Natural killer cell treated with Interleukin-12 subunit alpha and Interleukin-12 subunit beta and Interleukin-15 and Interleukin-18, amount 100 ng/mL, for 72 hours (primary cell): ENCODE results near the gene RASGRF2. TPM values are rescaled to one million over a fixed set of nuclear protein-coding genes. Genes with fewer than 3 reads are reported as not detected.

Source experiments
- ATAC-seq, 2 donors: fragments of 150-1000 bp; cut with Tn5 transposase in 1 of 2; sonication (Bioruptor Pico), chemical (Tn5 transposase) in 1 of 2; 2 replicates each; pipeline ENCODE4 v1.10.0; 2021
- DNase-seq: peaks from one replicate; pipeline ENCODE4 v3.0.0; 2022; ENCODE audit warnings: low spot score
- H3K27ac Mint-ChIP-seq, 2 donors: 1 replicate in 1 of 2; 2 replicates in 1 of 2; pipeline ENCODE4 v1.8.0; 2022; ENCODE audit warnings: mixed read lengths in 2 of 2, mild to moderate bottlenecking in 1 of 2, moderate library complexity in 1 of 2
- H3K27me3 Mint-ChIP-seq, 2 donors: 1 replicate in 1 of 2; 2 replicates in 1 of 2; pipeline ENCODE4 v1.8.0; 2022; ENCODE audit warnings: mixed read lengths in 2 of 2
- H3K36me3 Mint-ChIP-seq: one replicate; pipeline ENCODE4 v1.8.0; 2022; ENCODE audit warnings: mixed read lengths
- H3K4me1 Mint-ChIP-seq, 2 donors: 1 replicate in 1 of 2; 2 replicates in 1 of 2; pipeline ENCODE4 v1.8.0; 2022; ENCODE audit warnings: low read depth in 2 of 2, mixed read lengths in 2 of 2, mild to moderate bottlenecking in 1 of 2
- H3K4me3 Mint-ChIP-seq: one replicate; pipeline ENCODE4 v1.8.0; 2022; ENCODE audit warnings: mixed read lengths
- H3K9me3 Mint-ChIP-seq: 2 replicates; pipeline ENCODE4 v1.8.0; 2022; ENCODE audit warnings: mixed read lengths
- total RNA-seq, 2 donors: library from RNA; stranded (reverse); gene quantifications; one replicate each; pipeline ENCODE4 v1.2.3, GENCODE V29; 2022

RASGRF2 gene
- total RNA-seq, 2 donors from 2014 or later, result 2.3 to 6.7 TPM

DNA sequence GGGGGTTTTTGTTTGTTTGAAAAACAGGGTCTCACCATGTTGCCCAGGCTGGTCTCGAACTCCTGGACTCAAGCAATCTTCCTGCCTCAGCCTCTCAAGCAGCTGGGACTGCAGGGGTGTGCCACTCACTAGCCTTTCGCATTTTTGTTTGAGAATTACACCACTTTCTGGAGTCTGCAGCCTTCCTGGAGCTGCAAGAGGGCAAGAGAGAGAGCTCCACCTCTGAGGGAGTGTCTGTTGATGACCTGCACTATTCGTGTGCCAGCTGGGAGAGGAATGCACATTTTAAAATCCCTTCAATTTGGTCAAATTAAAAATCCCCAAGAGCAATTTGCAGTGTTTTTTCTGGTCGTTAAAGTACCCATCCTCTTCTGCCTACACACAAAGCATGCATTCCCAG is 267.9 kb downstream of the RASGRF2 start:
- no peak overlapping the region for H3K27ac Mint-ChIP-seq

DNA sequence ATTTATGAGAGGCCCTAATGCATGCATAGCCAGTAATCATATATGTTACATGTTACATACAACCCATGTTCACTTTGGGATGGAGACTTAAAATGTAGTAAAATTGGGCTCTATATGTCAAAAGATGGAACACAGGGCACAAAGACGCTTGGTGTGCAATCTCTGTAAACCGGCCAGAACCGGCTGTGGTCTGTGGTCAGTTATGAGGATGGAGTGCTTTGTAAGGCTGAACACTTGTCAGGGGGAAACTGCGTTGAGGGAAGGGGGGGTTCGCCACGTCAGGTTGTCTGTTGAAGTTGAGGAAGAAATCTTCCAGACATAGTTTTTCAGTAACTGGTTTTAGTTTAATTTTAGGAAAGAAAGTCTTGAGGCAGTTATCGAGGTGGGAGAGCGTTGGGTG is 270.3 kb downstream of the RASGRF2 start:
- Mint-ChIP-seq H3K27ac (no peak overlapping the region), H3K36me3 (no peaks in the 10 kb centered on the region), H3K4me1 (peaks cover 4 to 7% of the 10 kb centered on the region in 2 donors), H3K9me3 (no peaks in the 10 kb centered on the region), H3K4me3 (no peak overlapping the region), H3K27me3 (peaks cover 0 to 2% of the 10 kb centered on the region in 2 donors)
- DNase-seq (no peak), ATAC-seq (no peak)

More for the DNA sequence above, 267.9 kb downstream of the RASGRF2 start:
- Mint-ChIP-seq H3K27me3 (peaks cover 0 to 2% of the 10 kb centered on the region in 2 donors), H3K36me3 (no peaks in the 10 kb centered on the region), H3K4me1 (peaks cover 4% of the 10 kb centered on the region in 2 donors), H3K9me3 (no peaks in the 10 kb centered on the region), H3K4me3 (no peak overlapping the region)
- ATAC-seq (no peak), DNase-seq (no peak)

GRCh38 chr5:81232464-81233079 is 272.4 kb downstream of the RASGRF2 start:
- H3K27ac Mint-ChIP-seq, result no peak overlapping the region
- no peak overlapping the region for H3K4me3 Mint-ChIP-seq
- peak in 1 of 2 donors; percentile 28 for ATAC-seq
- H3K9me3 Mint-ChIP-seq, result no peaks in the 10 kb centered on the region
- peaks cover 0 to 2% of the 10 kb centered on the region in 2 donors for H3K27me3 Mint-ChIP-seq
- DNase-seq, result no peak
- H3K4me1 Mint-ChIP-seq, result peaks cover 4 to 7% of the 10 kb centered on the region in 2 donors
- no peaks in the 10 kb centered on the region for H3K36me3 Mint-ChIP-seq

DNA sequence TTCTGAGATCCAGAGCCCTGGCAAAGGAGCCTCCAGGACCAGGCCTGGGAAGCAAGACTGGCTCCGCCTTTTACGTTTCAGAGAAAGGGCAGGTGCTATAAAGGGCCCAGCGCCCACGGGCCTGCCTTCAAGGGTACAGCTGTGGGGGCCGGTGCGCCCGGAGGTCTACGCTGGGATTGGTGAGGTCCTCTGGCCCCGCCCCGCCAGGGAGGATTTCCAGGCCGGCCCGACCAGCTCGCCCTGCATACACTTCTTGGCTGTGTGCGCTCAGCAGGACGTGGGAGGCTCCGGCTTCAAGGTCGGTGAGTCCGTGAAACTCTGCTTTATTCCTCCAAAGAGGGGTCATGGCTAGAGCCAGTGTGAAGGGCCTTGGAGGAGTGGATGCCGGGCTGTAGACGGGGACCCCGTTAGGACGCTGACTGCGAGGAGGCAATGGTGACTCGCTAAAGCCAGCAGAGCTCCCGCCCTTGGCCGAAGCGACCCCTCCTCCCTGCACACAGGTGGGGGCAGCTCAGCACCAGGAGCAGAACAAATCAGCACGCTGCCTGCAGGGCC is 273.0 kb downstream of the RASGRF2 start, which contains the start of gene CKMT2:
Gene CKMT2 (plus strand): TSS at position 243 of the 555 bp plus-strand sequence. CDS start 17,811 bp downstream, outside the sequence.
- ATAC-seq (peak in 1 of 2 donors; percentile 51), DNase-seq (no peak)
- H3K27me3 Mint-ChIP-seq, result peaks cover 0 to 2% of the 10 kb centered on the region in 2 donors
- H3K4me3 Mint-ChIP-seq, result no peak within 1 kb of the TSS
- H3K27ac Mint-ChIP-seq, result no peak within 1 kb of the TSS
- peaks cover 4 to 7% of the 10 kb centered on the region in 2 donors for H3K4me1 Mint-ChIP-seq
- no peaks in the 10 kb centered on the region for H3K36me3 Mint-ChIP-seq
- no peaks in the 10 kb centered on the region for H3K9me3 Mint-ChIP-seq

GRCh38 chr5:81234299-81234698 is 274.1 kb downstream of the RASGRF2 start:
- ATAC-seq (no peak), DNase-seq (no peak)
- no peak overlapping the region for H3K27ac Mint-ChIP-seq
- H3K4me3 Mint-ChIP-seq, result no peak overlapping the region
- H3K9me3 Mint-ChIP-seq, result no peaks in the 10 kb centered on the region
- H3K27me3 Mint-ChIP-seq, result peaks cover 0 to 2% of the 10 kb centered on the region in 2 donors
- H3K36me3 Mint-ChIP-seq, result no peaks in the 10 kb centered on the region
- peaks cover 4 to 7% of the 10 kb centered on the region in 2 donors for H3K4me1 Mint-ChIP-seq

DNA sequence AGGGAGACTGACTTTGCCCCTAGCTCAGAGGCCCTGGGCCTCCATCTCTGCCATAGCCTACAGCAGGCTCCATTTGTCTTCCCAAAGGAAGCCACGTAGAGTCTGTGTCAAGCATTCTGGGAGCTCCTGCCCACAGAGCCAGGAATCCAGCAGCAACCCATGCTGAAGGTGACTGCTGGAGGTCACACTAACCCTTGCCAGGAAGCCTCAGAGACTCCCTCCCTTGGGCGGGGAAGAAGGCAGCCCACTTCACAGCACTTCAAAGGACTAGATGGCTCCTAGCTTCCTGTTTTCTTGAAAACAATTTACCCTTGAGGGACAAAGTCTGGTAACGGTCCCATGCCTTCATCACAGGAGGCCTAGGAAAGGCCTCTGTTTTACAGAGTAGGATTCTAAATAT is 274.6 kb downstream of the RASGRF2 start:
- Mint-ChIP-seq H3K4me3 (no peak overlapping the region), H3K27ac (no peak overlapping the region), H3K9me3 (no peaks in the 10 kb centered on the region), H3K36me3 (no peaks in the 10 kb centered on the region), H3K27me3 (peaks cover 0 to 2% of the 10 kb centered on the region in 2 donors), H3K4me1 (peaks cover 4 to 7% of the 10 kb centered on the region in 2 donors)
- ATAC-seq (no peak), DNase-seq (no peak)

GRCh38 chr5:81235287-81236072 is 275.3 kb downstream of the RASGRF2 start:
- H3K4me1 Mint-ChIP-seq, result peaks cover under 1 to 4% of the 10 kb centered on the region in 2 donors
- ATAC-seq, result no peak
- no peaks in the 10 kb centered on the region for H3K27me3 Mint-ChIP-seq
- H3K4me3 Mint-ChIP-seq, result no peak overlapping the region
- DNase-seq, result no peak
- no peaks in the 10 kb centered on the region for H3K36me3 Mint-ChIP-seq
- no peaks in the 10 kb centered on the region for H3K9me3 Mint-ChIP-seq
- no peak overlapping the region for H3K27ac Mint-ChIP-seq

GRCh38 chr5:81238460-81238859 is 278.3 kb downstream of the RASGRF2 start:
- DNase-seq (no peak), ATAC-seq (no peak)
- Mint-ChIP-seq H3K9me3 (no peaks in the 10 kb centered on the region), H3K4me1 (no peaks in the 10 kb centered on the region), H3K27ac (no peak overlapping the region), H3K27me3 (no peaks in the 10 kb centered on the region), H3K36me3 (no peaks in the 10 kb centered on the region), H3K4me3 (no peak overlapping the region)

DNA sequence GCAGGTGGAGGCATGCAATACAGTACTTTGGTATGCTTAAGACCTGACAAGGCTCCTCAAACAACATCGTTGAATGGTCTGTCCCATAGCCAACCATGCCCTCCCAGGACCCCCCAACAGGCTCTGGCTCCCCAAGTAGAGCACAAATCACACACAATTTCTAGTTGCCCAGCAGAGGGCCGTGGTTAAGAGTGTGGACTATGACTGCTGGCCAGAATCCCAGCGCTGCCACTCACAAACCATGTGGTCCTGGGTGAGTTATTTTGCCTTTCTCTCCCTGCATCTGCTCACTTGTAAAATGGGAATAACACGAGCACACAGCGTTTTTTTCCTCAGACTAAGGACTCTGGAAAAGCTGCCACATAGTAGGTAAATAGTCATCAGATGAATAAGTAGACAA is 279.4 kb downstream of the RASGRF2 start:
- Mint-ChIP-seq H3K9me3 (no peaks in the 10 kb centered on the region), H3K27ac (no peak overlapping the region)
- ATAC-seq, result no peak

GRCh38 chr5:81241001-81241400 is 280.8 kb downstream of the RASGRF2 start:
- Mint-ChIP-seq H3K4me3 (no peak overlapping the region), H3K27me3 (no peaks in the 10 kb centered on the region), H3K27ac (no peak overlapping the region), H3K4me1 (no peaks in the 10 kb centered on the region), H3K36me3 (no peaks in the 10 kb centered on the region), H3K9me3 (no peaks in the 10 kb centered on the region)
- ATAC-seq (no peak), DNase-seq (no peak)

More for the DNA sequence above, 279.4 kb downstream of the RASGRF2 start:
- H3K36me3 Mint-ChIP-seq, result no peaks in the 10 kb centered on the region
- H3K27me3 Mint-ChIP-seq, result no peaks in the 10 kb centered on the region
- DNase-seq, result no peak
- no peak overlapping the region for H3K4me3 Mint-ChIP-seq
- H3K4me1 Mint-ChIP-seq, result no peaks in the 10 kb centered on the region

DNA sequence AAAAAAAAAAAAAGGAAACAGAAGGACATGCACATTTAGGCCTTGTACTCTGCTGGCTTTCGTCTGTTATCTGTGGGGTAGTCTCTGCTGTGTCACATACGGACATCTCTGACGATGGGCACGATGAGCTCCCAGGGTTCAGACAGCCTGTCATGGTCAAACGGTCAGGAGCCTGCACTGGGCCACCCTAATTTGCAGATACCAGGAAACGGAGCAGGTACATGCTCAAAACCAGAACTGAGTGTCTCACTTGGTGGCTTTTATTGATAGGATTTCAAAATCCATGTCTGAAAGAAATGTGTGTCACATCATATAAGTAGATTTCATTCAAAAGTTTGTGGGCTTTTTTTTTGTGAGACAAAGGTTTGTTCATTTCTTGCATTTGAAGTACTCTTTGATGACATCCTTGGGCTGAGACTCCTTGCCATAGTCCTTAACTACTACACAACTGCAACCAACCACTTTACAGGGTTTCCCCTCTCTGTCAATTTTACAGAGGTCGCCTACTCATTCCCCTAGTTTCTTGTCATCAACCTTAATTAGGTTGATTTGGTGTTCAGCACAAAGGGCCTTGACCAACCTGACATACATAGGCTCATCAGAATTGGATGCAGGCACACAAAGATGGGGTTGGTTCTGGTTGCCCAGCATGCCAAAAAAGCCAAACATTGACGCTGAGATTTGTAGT is 281.9 kb downstream of the RASGRF2 start:
- no peak for DNase-seq
- ATAC-seq, result no peak
- Mint-ChIP-seq H3K4me3 (no peak overlapping the region), H3K36me3 (no peaks in the 10 kb centered on the region), H3K27me3 (no peaks in the 10 kb centered on the region), H3K9me3 (no peaks in the 10 kb centered on the region), H3K27ac (no peak overlapping the region), H3K4me1 (no peaks in the 10 kb centered on the region)

DNA sequence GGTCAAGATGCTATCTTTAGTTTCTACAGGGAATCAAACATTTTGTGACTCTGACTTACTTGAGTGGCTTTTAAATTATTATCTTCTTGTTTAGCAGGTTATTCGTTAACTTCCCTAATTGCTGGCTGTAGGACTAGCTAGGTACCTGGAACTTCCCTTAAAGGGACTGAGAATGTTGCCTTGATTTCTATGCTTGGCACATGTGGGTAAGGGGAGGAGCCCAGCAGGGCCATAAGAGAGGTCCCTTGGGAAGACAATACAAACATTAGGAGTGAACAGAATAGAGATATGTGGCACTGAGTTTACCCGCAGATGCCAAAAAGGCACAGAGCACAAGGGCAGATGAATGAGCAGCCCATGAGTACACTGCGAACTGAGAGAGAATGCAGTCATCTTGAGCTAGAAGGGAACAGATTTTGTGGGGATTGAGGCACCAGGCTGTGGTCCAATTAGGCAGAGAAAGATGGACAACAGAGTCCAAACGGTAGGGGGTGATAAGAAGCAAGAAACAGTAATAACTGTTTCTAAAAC is 282.8 kb downstream of the RASGRF2 start:
- Mint-ChIP-seq H3K4me1 (no peaks in the 10 kb centered on the region), H3K4me3 (no peak overlapping the region), H3K9me3 (no peaks in the 10 kb centered on the region), H3K27me3 (no peaks in the 10 kb centered on the region), H3K36me3 (no peaks in the 10 kb centered on the region), H3K27ac (no peak overlapping the region)
- no peak for ATAC-seq
- no peak for DNase-seq

GRCh38 chr5:81244451-81244850 is 284.3 kb downstream of the RASGRF2 start:
- H3K4me3 Mint-ChIP-seq, result no peak overlapping the region
- no peak for ATAC-seq
- H3K4me1 Mint-ChIP-seq, result no peaks in the 10 kb centered on the region
- no peak overlapping the region for H3K27ac Mint-ChIP-seq
- H3K36me3 Mint-ChIP-seq, result no peaks in the 10 kb centered on the region
- H3K27me3 Mint-ChIP-seq, result no peaks in the 10 kb centered on the region
- no peak for DNase-seq
- H3K9me3 Mint-ChIP-seq, result no peaks in the 10 kb centered on the region
